HG03066 (cell line): ENCODE measurements around the gene UBAC2.

Source experiments
- ATAC-seq: cut with Tn5 transposase; IDR thresholded peaks from one replicate; pipeline ENCODE4 v1.9.1; 2021; ENCODE audit warnings: low read depth; ENCODE audit not compliant: unreplicated experiment

The UBAC2 gene

DNA sequence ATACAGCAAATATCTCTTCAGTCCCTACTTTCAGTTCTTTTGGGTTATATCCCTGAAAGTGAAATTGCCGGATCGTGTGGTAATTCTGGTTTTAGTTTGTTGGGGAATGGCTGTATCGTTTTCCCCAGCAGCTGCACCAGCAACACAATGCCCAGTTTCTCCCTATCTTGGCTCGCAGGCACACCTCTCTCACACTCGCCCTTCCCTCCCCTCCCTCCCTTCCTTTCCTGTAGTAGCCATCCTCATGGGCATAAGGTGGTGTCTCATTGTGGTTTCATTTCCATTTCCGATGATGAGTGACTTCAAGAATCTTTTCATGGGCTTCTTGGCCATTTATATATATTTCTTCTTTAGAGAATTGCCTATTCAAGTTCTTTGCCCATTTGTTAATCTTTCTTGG is 66.2 kb downstream of the UBAC2 start:
- no peak for ATAC-seq

DNA sequence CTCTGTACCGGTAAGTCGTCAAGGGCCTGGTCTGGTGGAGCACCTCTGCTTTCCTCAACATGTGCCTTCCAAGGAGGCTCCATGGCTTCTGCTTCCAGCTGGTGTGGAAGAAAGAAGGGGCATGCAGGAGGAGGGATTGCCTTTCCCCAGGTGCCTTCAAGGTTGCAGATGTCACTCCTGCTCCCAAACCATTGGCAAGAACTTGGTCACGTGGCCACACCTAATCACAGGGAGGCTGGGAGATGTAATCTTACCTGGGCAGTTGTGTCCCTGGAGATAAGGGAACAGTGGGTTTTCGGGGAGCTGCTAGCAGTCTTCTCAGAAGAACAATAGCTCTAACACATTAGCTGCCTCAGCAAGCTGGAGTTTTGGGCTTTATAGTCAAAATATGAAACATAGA is 67.3 kb downstream of the UBAC2 start:
- no peak for ATAC-seq

DNA sequence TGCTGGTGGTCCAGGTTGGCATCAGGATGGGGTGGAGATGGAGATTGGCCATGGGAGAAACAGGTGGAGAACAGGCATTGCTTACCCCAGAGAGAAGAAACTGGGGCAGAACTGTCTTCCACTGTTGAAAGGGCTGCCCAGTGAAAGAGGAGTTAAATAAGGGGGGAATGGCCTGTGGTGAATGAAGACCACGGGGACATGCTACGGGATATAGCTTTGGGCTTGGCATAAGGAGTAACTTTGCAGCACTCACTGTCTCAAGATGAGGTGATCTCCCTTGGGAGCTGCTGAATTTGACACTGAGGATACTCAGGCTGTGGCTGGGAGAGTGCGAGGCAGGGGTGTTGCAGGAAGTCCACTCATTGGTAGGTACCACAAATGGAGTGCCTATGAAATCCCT is 68.2 kb downstream of the UBAC2 start:
- ATAC-seq: no peak

- peak; percentile 64 for ATAC-seq
Observed at GRCh38 chr13:99269627-99270241, 69.1 kb downstream of the UBAC2 start.

- ATAC-seq: no peak
Observed at GRCh38 chr13:99270518-99270917, 69.9 kb downstream of the UBAC2 start.

- no peak for ATAC-seq
Observed at GRCh38 chr13:99271249-99271648, 70.6 kb downstream of the UBAC2 start.

DNA sequence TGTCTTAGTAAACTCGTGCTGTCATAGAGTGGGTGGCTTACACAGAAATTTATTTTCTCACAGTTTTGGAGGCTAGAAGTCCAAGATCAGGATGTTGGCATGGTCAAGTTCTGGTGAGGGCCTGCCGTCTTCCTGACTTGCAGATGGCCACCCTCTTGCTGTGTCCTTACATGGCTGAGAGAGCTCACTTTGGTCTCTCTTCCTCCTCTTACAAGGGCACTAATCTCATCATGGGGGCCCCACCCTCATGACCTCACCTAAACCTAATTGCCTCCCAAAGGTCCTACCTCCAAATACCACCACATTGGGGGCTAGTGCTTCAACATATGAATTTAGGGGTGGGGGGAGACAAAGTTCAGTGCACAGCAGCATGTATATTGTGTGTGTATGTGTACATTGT is 71.8 kb downstream of the UBAC2 start:
- no peak for ATAC-seq

- no peak for ATAC-seq
Observed at GRCh38 chr13:99273128-99273527, 72.5 kb downstream of the UBAC2 start.

- ATAC-seq: no peak
Observed at GRCh38 chr13:99275093-99275469, 74.4 kb downstream of the UBAC2 start.

DNA sequence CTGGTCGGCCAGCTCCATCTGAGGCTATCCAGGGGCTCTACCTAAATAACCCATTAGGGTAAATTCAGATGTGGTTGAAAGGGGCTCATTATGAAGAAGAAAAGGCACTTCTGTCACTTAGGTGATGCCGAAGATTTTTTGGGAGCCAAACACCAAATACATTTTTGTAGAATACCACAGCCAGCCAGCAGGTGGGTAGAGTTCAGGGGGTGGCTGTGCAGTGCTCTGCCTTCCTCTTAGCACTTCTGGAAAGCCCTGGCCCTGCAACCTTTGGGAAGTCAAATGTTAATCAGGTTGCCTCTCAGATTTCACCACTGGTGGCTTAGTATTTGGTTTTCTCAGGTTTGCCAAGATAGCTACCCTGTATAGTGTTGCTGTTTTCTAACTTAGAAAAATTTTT is 76.1 kb downstream of the UBAC2 start:
- ATAC-seq: no peak

GRCh38 chr13:99277629-99278028 is 77.0 kb downstream of the UBAC2 start:
- ATAC-seq: no peak

- ATAC-seq: no peak
Observed at GRCh38 chr13:99278200-99278599, 77.5 kb downstream of the UBAC2 start.

DNA sequence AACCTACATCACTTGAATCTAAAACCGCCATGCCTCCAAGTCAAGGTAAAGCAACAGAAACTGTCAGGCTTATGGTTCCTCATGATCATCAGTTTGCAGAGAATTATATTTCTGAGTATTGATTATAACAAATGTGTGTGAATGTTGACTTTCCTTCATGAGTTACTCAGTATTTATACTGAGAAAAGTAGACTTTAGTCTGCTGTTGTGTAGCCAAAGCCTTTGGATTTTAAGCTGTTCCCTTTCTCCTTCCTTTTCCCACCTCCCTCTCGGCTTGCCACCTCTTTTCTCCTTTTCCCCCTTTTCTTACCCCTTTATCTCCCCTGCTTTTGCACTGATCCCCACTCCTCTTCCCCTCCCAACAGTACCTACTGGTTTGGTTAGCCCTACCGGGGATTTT is 78.2 kb downstream of the UBAC2 start:
- ATAC-seq: no peak

- ATAC-seq: no peak
Observed at GRCh38 chr13:99279637-99280036, 79.0 kb downstream of the UBAC2 start.

GRCh38 chr13:99280166-99280565 is 79.5 kb downstream of the UBAC2 start:
- ATAC-seq: no peak

DNA sequence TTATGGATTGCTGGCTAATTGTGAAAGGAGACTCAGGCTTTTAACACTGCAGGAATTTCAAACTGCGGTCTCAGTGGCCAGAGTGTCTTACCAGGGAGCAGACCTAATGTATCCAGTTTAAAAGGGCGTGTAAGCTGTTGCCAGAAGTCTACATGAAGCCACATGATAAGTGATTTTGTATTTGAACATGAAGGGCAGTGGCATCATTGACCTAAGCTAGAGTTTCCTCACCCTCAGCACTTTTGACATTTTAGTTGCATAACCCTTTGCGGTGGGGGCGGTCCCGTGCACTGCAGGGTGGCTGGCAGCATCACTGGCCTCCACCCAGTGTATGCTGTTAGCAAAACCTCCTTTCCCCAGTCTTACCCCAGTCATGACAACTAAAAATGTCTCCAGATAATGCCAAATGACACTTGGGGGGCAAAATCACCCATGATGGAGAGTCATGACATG is 81.2 kb downstream of the UBAC2 start:
- ATAC-seq: peak; percentile 71

DNA sequence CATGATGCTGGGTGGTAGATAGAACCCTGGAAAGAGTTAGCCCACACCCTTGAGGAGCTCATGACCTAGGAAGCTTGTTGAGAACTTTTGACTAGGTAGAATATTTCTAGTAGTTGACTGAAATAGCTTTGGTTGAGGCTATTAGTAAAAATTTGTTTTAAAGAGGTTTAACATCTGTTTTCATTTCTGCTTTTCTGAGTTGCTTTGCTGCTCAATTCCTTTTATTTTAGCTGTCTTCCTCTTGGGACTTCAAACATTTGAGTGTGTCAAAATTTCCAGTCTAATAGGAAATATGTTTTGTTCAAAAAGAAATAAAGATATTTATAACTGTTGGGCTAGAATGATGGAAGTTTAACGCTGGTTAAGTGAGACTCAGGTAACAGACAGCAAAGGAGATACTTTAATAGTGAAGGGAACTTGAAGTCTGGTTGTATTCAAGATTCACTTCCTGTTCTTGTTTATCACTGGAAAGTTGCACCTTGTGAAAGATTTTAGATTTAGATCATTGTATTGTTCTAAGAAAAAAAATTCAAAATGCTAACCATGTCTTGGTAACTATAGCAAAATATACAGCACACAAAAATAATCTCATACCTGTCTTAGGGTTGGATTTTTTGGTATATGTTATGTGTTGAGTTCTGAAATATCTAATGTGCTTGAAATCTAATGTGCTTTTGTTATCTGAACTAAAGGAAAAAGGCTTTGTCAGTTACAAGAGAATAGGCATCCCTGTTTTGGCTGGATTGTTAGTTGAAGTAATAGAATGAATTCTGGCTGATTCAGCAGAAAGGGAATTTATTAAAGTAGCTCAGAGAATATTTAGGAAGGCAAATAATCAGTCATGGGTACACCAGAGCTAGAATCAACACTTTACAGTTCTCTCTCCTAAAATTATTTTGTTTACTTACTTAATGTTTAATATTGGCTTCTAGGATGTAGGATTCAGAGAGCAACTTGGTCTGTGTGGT is 81.9 kb downstream of the UBAC2 start:
- peak; percentile 67 for ATAC-seq

DNA sequence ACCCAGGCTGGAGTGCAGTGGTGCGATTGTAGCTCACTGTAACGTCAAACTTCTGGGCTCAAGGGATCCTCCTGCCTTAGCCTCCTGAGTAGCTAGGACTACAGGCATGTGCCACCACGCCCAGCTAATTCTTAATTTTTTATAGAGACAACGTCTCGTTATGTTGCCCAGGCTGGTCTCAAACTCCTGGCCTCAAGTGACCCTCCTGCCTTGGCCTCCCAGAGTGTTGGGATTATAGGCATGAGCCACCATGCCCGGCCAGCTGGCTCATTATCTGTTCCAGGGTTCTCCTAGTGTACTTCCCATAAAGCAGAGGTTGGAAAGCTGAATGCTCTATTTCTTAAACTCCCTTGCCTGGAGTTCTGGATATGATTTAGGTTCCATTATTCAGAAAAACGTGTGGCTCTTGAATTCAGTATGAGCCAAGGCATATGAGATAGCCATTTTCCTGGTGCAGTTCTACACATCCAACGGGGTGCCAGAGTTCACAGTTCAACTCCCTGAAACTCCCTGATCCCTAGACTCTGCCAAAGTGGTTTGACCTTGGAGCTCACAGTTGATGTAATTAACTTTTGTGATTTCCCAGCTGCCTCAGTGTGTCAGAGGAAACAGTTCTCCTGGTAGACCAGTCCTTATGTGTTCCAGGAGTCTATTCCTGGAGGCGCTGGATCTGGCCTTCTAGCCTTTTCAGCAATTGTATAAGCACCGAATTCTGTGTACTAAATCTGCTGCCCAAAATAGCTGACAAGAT is 85.0 kb downstream of the UBAC2 start:
- no peak for ATAC-seq

- ATAC-seq: peak; percentile 7
Observed at GRCh38 chr13:99287551-99287950, 86.9 kb downstream of the UBAC2 start.

DNA sequence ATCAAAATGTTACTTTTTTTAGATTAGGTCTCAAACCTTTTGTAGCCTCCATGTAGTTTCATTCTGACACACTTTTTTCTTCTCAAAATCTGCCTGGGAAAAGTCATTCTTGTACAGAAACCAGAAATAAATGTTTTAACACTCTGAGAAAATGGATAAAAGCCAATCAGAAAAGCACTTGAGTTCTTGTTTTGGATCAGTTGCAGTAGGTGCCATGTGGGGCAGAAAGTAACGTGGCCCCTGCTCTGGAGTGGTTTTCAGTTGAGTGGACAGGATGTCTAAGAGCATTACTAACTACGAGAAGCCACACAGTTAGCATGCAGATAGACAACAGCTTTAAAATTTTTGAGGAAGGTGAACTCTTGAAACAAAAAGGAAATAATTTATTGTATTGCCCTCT is 87.4 kb downstream of the UBAC2 start:
- peak; percentile 84 for ATAC-seq

DNA sequence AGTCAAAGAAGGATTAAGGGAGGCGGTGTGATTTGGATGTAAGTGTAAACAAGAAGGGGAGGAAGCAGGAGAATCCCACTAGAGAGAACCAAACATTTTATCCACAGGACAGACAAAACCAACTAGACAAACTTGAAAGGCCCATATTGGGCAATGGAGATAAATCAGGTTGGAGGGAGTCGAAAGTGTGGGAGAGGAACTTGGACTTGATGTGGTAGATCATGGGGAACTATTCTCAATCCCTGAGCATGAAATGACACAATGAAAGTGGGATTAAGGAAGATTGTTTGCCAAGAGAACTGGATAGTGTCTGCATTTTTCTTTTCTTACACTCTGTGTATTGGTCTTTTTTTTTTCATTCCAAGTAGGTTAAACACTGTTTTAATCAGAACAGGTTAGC is 88.6 kb downstream of the UBAC2 start:
- ATAC-seq: no peak
